Measurements from ENCODE around the gene TMEM164.

The TMEM164 gene

DNA sequence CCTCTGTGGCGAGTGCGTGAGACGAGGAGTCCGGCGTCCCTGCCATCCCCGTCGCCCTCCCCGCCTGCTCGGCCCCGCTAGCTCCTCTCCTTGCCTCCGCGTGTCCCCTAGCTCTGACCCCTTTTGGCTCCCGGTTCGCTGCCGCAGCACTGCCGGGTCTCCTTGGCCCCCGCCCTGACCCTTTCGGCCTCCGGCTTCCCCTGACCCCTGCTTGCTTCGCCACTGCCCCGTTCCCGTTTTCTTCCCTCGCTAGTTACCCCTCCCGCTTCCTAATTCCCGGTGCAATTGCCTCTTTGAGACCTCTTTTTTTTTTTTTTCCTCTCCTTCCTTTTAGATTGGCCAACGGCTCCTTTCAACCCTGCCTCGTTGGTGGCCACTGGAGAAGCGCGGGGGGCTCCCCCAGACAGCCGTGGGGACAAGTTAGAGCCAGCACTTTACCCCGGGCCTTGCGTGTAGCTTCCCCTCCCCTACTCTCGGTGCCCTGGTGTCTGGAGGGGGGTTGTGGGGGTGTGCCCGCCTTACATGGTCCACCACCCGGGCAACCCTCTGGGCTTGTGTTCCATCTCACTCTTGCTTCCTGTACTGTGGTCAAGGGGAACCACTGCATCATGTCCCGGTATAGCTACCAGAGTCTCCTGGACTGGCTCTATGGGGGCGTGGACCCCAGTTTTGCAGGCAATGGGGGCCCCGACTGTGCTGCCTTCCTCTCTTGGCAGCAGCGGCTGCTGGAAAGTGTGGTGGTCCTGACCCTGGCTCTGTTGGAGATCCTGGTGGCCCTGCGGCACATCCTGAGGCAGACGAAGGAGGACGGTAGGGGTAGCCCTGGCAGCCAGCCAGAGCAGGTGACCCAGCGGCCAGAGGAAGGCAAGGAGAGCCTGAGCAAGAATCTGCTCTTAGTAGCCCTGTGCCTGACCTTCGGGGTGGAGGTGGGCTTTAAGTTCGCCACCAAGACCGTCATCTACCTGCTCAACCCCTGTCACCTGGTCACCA, 548 bp downstream of the TMEM164 start:
- H3K9ac ChIP-seq (ENCODE audit: low read length in 5 of 5) = peak overlapping the region in 4 of 5 donors; percentile 62 to 83 (median 78)
- peak overlapping the region; percentile 53 to 80 (median 73) for H3K4me3 ChIP-seq (ENCODE audit: low read depth in 1 of 5, low read length in 5 of 5)
- peak overlapping the region; percentile 57 for H3K27ac ChIP-seq (ENCODE audit: low read depth, low read length)
- no peaks in the 10 kb centered on the region for H3K36me3 ChIP-seq (ENCODE audit: control insufficient read depth in 5 of 5, insufficient read depth in 5 of 5, low read length in 5 of 5)
- no peaks in the 10 kb centered on the region for H3K9me3 ChIP-seq (ENCODE audit: control insufficient read depth in 5 of 5, low read length in 5 of 5)
- peaks cover 0 to 47% (median 45%) of the 10 kb centered on the region in 5 donors for H3K4me1 ChIP-seq (ENCODE audit: control insufficient read depth in 5 of 5, insufficient read depth in 5 of 5, low read length in 5 of 5)
- H3K27me3 ChIP-seq (ENCODE audit: control insufficient read depth in 5 of 5, insufficient read depth in 4 of 5, low read length in 5 of 5) = peaks cover 0 to 12% (median 0%) of the 10 kb centered on the region in 5 donors

DNA sequence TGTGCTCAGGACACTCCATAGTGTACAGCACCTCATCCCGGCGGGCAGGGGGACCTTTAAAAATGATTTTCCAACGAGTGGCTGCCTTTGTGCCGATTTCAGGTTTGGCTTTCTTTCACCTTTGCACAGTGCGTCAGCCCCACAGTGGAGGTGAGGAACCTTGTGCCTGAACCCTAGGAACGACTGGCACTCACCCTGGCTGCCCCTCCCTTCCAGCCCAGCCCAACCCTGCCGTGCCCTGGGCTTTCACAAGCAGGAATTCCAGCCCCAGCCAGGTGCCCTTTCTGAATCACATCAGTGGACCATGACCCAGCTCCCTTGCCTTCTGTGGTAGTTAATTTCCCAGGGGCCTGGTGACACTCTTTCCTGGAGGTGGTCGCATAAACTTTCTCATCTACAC, 1.3 kb downstream of the TMEM164 start:
- Histone ChIP-seq H3K9me3 (ENCODE audit: control insufficient read depth in 5 of 5, low read length in 5 of 5) (no peaks in the 10 kb centered on the region), H3K4me3 (ENCODE audit: low read depth in 1 of 5, low read length in 5 of 5) (peak overlapping the region; percentile 53 to 80 (median 73)), H3K9ac (ENCODE audit: low read length in 5 of 5) (no peak overlapping the region), H3K27me3 (ENCODE audit: control insufficient read depth in 5 of 5, insufficient read depth in 4 of 5, low read length in 5 of 5) (peaks cover 0 to 12% (median 0%) of the 10 kb centered on the region in 5 donors), H3K27ac (ENCODE audit: low read depth, low read length) (peak overlapping the region; percentile 57), H3K4me1 (ENCODE audit: control insufficient read depth in 5 of 5, insufficient read depth in 5 of 5, low read length in 5 of 5) (peaks cover 0 to 47% (median 45%) of the 10 kb centered on the region in 5 donors), H3K36me3 (ENCODE audit: control insufficient read depth in 5 of 5, insufficient read depth in 5 of 5, low read length in 5 of 5) (no peaks in the 10 kb centered on the region)

DNA sequence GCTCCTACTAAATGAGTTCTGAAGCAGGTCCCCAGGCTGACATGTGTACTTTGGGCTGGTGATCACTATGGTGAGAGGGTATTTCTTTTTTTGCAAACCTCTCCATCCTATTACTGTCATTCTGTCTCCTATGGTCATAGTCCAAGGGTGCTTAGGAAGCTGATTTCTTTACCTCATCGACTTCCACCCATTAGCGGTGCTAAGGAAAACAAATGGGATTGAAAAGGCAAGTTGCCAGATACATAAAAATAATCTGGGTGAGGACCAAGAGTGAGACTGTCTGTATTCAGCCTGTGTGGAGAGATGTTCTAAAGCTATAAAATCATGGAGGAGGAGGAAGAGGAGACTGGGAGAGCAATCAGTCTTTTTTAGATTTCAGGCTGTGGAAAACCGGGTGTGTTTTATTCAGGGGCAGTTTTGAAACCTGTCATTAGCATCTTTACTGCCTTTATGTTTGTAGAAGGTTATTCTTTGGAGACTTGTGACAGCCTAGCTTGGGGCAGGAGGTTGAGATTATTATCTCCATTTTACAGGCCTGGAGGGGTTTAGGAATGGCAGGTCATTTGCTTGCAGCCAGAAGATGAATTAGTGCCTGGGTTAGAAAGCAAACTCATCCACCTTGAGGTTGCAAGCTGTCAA, 1.9 kb downstream of the TMEM164 start:
- H3K9ac ChIP-seq (ENCODE audit: low read length in 5 of 5) = no peak overlapping the region
- H3K9me3 ChIP-seq (ENCODE audit: control insufficient read depth in 5 of 5, low read length in 5 of 5) = no peaks in the 10 kb centered on the region
- H3K4me3 ChIP-seq (ENCODE audit: low read depth in 1 of 5, low read length in 5 of 5) = peak overlapping the region in 3 of 5 donors; percentile 10 to 77 (median 70)
- H3K36me3 ChIP-seq (ENCODE audit: control insufficient read depth in 5 of 5, insufficient read depth in 5 of 5, low read length in 5 of 5) = no peaks in the 10 kb centered on the region
- peaks cover 0 to 47% (median 45%) of the 10 kb centered on the region in 5 donors for H3K4me1 ChIP-seq (ENCODE audit: control insufficient read depth in 5 of 5, insufficient read depth in 5 of 5, low read length in 5 of 5)
- no peak overlapping the region for H3K27ac ChIP-seq (ENCODE audit: low read depth, low read length)
- H3K27me3 ChIP-seq (ENCODE audit: control insufficient read depth in 5 of 5, insufficient read depth in 4 of 5, low read length in 5 of 5) = peaks cover 0 to 12% (median 0%) of the 10 kb centered on the region in 5 donors

DNA sequence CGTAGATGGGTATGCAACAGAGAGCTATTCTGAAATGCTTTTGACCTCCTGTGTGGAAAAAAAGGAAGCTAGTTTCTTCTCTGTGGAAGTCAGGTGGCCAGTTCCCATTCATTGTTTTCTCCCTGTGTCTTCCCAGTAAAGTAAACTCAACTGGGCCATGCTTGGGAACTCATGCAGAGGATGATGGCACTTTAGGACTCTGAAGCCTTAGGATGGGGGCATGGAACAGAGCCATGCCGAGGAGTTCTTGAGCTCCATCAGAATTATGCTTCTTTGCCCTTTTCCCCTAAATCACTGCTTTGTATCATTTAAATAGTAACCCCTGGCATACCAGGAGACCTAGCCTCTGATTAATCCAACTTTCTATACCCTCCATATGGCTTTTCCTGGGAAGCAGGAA, 3.2 kb downstream of the TMEM164 start:
- Histone ChIP-seq H3K36me3 (ENCODE audit: control insufficient read depth in 5 of 5, insufficient read depth in 5 of 5, low read length in 5 of 5) (no peaks in the 10 kb centered on the region), H3K27me3 (ENCODE audit: control insufficient read depth in 5 of 5, insufficient read depth in 4 of 5, low read length in 5 of 5) (peaks cover 0 to 16% (median 0%) of the 10 kb centered on the region in 5 donors), H3K9ac (ENCODE audit: low read length in 5 of 5) (peak overlapping the region in 1 of 5 donors; percentile 50), H3K9me3 (ENCODE audit: control insufficient read depth in 5 of 5, low read length in 5 of 5) (no peaks in the 10 kb centered on the region), H3K4me1 (ENCODE audit: control insufficient read depth in 5 of 5, insufficient read depth in 5 of 5, low read length in 5 of 5) (peaks cover 0 to 47% (median 45%) of the 10 kb centered on the region in 5 donors), H3K4me3 (ENCODE audit: low read depth in 1 of 5, low read length in 5 of 5) (no peak overlapping the region), H3K27ac (ENCODE audit: low read depth, low read length) (no peak overlapping the region)

DNA sequence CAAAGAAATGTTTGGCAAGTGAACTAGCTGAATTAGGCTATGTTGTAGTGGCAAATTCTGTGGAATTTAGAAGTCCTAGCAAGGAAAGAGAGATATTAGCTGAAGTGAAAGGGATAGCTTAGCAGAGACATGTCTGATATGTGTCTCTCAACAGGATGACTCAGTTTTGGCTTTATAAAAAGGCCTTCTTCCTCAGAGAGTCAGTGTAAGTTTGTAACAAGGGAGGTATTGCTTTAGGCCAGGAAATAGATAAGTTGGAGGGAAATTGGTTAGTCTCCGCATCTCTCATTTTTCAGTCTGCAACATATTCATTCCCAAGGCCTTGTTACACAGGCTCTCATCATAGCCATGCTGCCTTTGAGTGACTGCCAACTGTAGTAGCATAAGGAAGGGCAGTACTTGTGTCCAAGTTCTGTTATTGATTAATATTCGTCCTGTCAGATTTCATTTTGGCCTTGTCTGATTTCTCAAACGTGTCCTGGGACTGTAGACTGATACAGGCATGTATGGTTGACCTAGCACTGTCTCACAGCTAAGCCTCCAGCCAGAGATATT, 4.0 kb downstream of the TMEM164 start:
- Histone ChIP-seq H3K27me3 (ENCODE audit: control insufficient read depth in 5 of 5, insufficient read depth in 4 of 5, low read length in 5 of 5) (peaks cover 0 to 16% (median 0%) of the 10 kb centered on the region in 5 donors), H3K36me3 (ENCODE audit: control insufficient read depth in 5 of 5, insufficient read depth in 5 of 5, low read length in 5 of 5) (peaks cover 0 to 2% (median 0%) of the 10 kb centered on the region in 5 donors), H3K9ac (ENCODE audit: low read length in 5 of 5) (no peak overlapping the region), H3K27ac (ENCODE audit: low read depth, low read length) (no peak overlapping the region), H3K4me1 (ENCODE audit: control insufficient read depth in 5 of 5, insufficient read depth in 5 of 5, low read length in 5 of 5) (peaks cover 0 to 45% (median 44%) of the 10 kb centered on the region in 5 donors), H3K9me3 (ENCODE audit: control insufficient read depth in 5 of 5, low read length in 5 of 5) (no peaks in the 10 kb centered on the region), H3K4me3 (ENCODE audit: low read depth in 1 of 5, low read length in 5 of 5) (no peak overlapping the region)

DNA sequence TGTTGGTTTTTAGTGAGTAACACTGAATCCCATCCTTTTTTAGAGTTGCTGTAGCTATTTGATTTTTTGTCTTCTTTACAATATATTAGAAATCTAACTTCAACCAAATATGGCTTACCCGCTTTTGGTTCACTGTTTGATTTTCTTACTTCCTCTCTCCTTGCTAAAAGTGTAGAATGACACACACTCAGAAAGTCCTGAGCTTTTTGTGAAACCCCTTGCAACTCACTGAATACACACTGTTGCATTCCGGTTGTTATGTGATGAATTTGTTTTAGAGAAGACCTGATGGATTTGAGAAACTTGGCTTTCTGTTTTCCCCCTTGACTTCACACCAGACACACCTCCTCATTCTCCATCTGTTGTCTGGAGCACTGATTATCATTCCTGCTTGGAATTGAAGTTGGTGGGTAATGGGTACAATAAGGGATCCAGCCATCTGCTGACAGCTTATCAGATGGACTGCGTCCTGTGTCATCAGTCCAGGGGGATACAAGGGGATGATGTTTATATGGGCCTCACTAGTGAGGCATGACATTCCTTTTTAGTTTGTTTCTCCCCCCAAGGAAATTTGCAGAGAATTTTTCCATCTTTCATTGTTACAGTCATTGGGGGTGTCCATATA, 5.2 kb downstream of the TMEM164 start:
- no peak overlapping the region for H3K27ac ChIP-seq (ENCODE audit: low read depth, low read length)

DNA sequence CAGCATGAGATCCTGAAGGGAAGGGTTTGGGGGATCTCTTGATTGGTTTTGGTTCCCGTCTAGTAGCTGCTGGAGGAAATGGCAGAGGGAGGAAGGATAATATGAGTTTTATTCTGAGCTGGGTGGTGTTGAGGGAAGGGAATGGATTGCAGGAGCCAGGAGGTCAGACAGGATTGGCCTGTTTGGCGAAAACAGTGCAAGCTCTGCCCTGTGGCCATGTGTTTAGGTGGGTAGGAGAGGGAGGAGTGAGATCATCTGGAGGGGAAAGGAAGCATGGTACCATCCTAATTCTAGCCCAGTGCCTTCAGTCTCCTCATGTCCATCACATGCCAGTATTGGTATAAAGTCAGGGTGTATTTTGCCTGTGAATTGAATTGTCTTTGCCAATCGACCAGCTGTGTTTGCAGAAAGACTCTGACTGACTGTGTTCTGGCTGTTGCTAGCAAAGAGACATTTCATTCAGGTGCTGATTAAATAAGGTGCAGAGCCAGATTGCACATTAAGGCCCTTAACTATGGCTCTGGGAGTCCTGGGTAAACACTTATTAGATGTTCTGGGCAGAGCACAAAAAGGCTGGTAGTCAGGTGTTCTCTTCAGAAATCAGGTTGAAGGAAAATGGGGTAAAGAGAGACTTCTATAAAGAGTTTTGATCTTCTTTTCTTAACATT, 10.0 kb downstream of the TMEM164 start:
- Histone ChIP-seq H3K4me3 (ENCODE audit: low read depth in 1 of 5, low read length in 5 of 5) (no peak overlapping the region), H3K9ac (ENCODE audit: low read length in 5 of 5) (no peak overlapping the region), H3K9me3 (ENCODE audit: control insufficient read depth in 5 of 5, low read length in 5 of 5) (no peaks in the 10 kb centered on the region), H3K4me1 (ENCODE audit: control insufficient read depth in 5 of 5, insufficient read depth in 5 of 5, low read length in 5 of 5) (peaks cover 0 to 21% (median 14%) of the 10 kb centered on the region in 5 donors), H3K36me3 (ENCODE audit: control insufficient read depth in 5 of 5, insufficient read depth in 5 of 5, low read length in 5 of 5) (peaks cover 0 to 12% (median 2%) of the 10 kb centered on the region in 5 donors), H3K27me3 (ENCODE audit: control insufficient read depth in 5 of 5, insufficient read depth in 4 of 5, low read length in 5 of 5) (peaks cover 0 to 7% (median 0%) of the 10 kb centered on the region in 5 donors), H3K27ac (ENCODE audit: low read depth, low read length) (no peak overlapping the region)

More for the DNA sequence above, 5.2 kb downstream of the TMEM164 start:
- peaks cover 0 to 10% (median 0%) of the 10 kb centered on the region in 5 donors for H3K36me3 ChIP-seq (ENCODE audit: control insufficient read depth in 5 of 5, insufficient read depth in 5 of 5, low read length in 5 of 5)
- peaks cover 0 to 16% (median 3%) of the 10 kb centered on the region in 5 donors for H3K27me3 ChIP-seq (ENCODE audit: control insufficient read depth in 5 of 5, insufficient read depth in 4 of 5, low read length in 5 of 5)
- H3K4me3 ChIP-seq (ENCODE audit: low read depth in 1 of 5, low read length in 5 of 5) = no peak overlapping the region
- no peaks in the 10 kb centered on the region for H3K9me3 ChIP-seq (ENCODE audit: control insufficient read depth in 5 of 5, low read length in 5 of 5)
- H3K9ac ChIP-seq (ENCODE audit: low read length in 5 of 5) = no peak overlapping the region
- H3K4me1 ChIP-seq (ENCODE audit: control insufficient read depth in 5 of 5, insufficient read depth in 5 of 5, low read length in 5 of 5) = peaks cover 0 to 50% (median 46%) of the 10 kb centered on the region in 5 donors

DNA sequence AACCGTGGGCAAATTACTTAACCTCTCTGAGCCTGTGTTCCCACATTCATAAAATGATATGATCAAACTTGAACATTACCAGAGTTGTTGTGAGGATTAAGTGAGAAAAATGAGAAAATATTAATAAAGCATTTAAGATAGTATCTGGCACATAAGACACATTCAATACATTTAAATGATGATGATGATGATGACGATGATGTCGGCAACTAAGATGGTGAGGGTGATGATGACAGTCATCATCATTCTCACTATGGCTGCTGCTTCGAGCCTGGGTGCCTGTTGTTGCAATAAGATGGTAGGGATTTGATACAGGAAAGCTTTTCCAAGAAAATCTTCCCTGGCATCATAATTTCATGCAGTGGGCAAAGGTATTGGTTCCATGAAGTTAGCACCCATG, 11.1 kb downstream of the TMEM164 start:
- Histone ChIP-seq H3K36me3 (ENCODE audit: control insufficient read depth in 5 of 5, insufficient read depth in 5 of 5, low read length in 5 of 5) (peaks cover 0 to 13% (median 5%) of the 10 kb centered on the region in 5 donors), H3K27me3 (ENCODE audit: control insufficient read depth in 5 of 5, insufficient read depth in 4 of 5, low read length in 5 of 5) (peaks cover 0 to 7% (median 0%) of the 10 kb centered on the region in 5 donors), H3K9me3 (ENCODE audit: control insufficient read depth in 5 of 5, low read length in 5 of 5) (no peaks in the 10 kb centered on the region), H3K4me3 (ENCODE audit: low read depth in 1 of 5, low read length in 5 of 5) (no peak overlapping the region), H3K4me1 (ENCODE audit: control insufficient read depth in 5 of 5, insufficient read depth in 5 of 5, low read length in 5 of 5) (peaks cover 0 to 21% (median 14%) of the 10 kb centered on the region in 5 donors), H3K9ac (ENCODE audit: low read length in 5 of 5) (no peak overlapping the region), H3K27ac (ENCODE audit: low read depth, low read length) (no peak overlapping the region)

DNA sequence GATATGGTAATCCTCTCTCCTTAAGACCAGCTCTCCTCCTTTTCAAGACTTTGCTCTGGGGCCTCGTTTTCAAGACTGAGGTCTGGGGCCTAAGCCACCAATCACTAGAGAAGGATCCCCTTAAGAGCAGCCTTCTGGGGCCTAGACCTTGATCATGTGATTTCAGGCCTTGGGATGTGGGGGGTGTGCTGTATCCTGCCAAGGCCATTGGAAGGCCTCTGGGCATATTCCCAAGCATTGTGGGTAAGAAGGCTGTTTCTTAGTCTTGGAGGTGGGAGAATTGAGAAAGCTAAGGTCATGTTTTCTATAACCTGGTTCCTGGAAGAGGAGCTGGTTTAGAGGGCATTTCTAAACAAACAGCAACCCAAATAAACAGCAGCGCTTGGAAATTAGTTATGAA, 12.1 kb downstream of the TMEM164 start:
- Histone ChIP-seq H3K9me3 (ENCODE audit: control insufficient read depth in 5 of 5, low read length in 5 of 5) (no peaks in the 10 kb centered on the region), H3K36me3 (ENCODE audit: control insufficient read depth in 5 of 5, insufficient read depth in 5 of 5, low read length in 5 of 5) (peaks cover 0 to 13% (median 6%) of the 10 kb centered on the region in 5 donors), H3K4me1 (ENCODE audit: control insufficient read depth in 5 of 5, insufficient read depth in 5 of 5, low read length in 5 of 5) (peaks cover 0 to 21% (median 14%) of the 10 kb centered on the region in 5 donors), H3K27ac (ENCODE audit: low read depth, low read length) (no peak overlapping the region), H3K9ac (ENCODE audit: low read length in 5 of 5) (no peak overlapping the region), H3K27me3 (ENCODE audit: control insufficient read depth in 5 of 5, insufficient read depth in 4 of 5, low read length in 5 of 5) (peaks cover 0 to 7% (median 0%) of the 10 kb centered on the region in 5 donors), H3K4me3 (ENCODE audit: low read depth in 1 of 5, low read length in 5 of 5) (no peak overlapping the region)

Measured in subcutaneous abdominal adipose tissue (tissue), 5 donors.